HCT116 (cell line): ENCODE data around the gene PPP1R3E. TPM values are rescaled to one million over a fixed set of nuclear protein-coding genes. Genes with fewer than 3 reads are reported as not detected.
"Not testable (repeated sequence)": the region's sequence is repeated elsewhere in the genome, so short reads cannot be mapped to it uniquely, and the experiment has no call there.

Experiments used
- ATAC-seq: fragments of 200-7000 bp; cut with Tn5 transposase; 2 replicates; pipeline ENCODE4 v1.9.1; 2020; ENCODE audit warnings: mild to moderate bottlenecking, moderate library complexity
- BruUV-seq: library from RNA; stranded (reverse); fragments of 400-500 nt; replicated peaks from 2 replicates; lab custom pipeline; 2021; lab: Mats Ljungman, UMichigan
- CTCF ChIA-PET: fragments of 300-600 bp; sonication (Branson Sonifier 250); formaldehyde crosslinking; loops from one replicate; lab custom pipeline; 2021; ENCODE audit warnings: antibody characterized with exemption; lab: Charles Lee
- POLR2A ChIA-PET: fragments of 300-600, 350-600 bp; sonication (Branson Sonifier 250); formaldehyde crosslinking; loops from one replicate; lab custom pipeline; 2021; ENCODE audit warnings: antibody characterized with exemption; lab: Charles Lee
- RAD21 ChIA-PET, 2 experiments: fragments of 300-600 bp; sonication (Branson Sonifier 250); formaldehyde crosslinking; loops; one replicate each; lab custom pipeline; 2023; ENCODE audit warnings: low total read pairs in 2 of 2; ENCODE audit not compliant: uncharacterized antibody in 2 of 2, unreplicated experiment in 2 of 2, low non-redundant PET in 1 of 2; lab: Charles Lee
- DNase-seq: peaks from one replicate; pipeline ENCODE4 v3.0.0-alpha.2; 2010; ENCODE audit warnings: low read depth, low spot score
- H2AFZ ChIP-seq: fragments of 200-600 bp; shearing (Covaris generic), sonication (generic); 2 replicates; pipeline ENCODE4 v1.6.1; 2017; ENCODE audit warnings: low read depth, mixed run types, mixed read lengths, antibody characterized with exemption, low read length; ENCODE audit not compliant: poor library complexity, severe bottlenecking
- H3K27ac ChIP-seq: 2 replicates; pipeline ENCODE4 v1.5.1; 2012; ENCODE audit warnings: low read depth, low read length
- H3K27me3 ChIP-seq: fragments of 200-600 bp; sonication (generic); 2 replicates; pipeline ENCODE4 v1.6.1; 2016; ENCODE audit warnings: mixed run types, low read length, mixed read lengths; ENCODE audit not compliant: insufficient read depth
- H3K36me3 ChIP-seq, 2 experiments: fragments of 200-500 bp in 1 of 2; fragments of 200-600 bp in 1 of 2; sonication (Bioruptor generic) in 1 of 2; sonication (generic) in 1 of 2; 2 replicates each; pipeline versions ENCODE4 v1.5.1 to v1.6.1; 2014 to 2016; ENCODE audit warnings: low read length in 2 of 2, inconsistent platforms in 1 of 2, mixed read lengths in 1 of 2, mixed run types in 1 of 2; ENCODE audit not compliant: insufficient read depth in 2 of 2, control insufficient read depth in 1 of 2
- H3K4me1 ChIP-seq, 2 experiments: fragments of 200-600 bp in 1 of 2; sonication (generic) in 1 of 2; 2 replicates each; pipeline versions ENCODE4 v1.5.1 to v1.6.1; 2012 to 2017; ENCODE audit warnings: low read length in 2 of 2, inconsistent platforms in 1 of 2, mild to moderate bottlenecking in 1 of 2, mixed read lengths in 1 of 2, mixed run types in 1 of 2, moderate library complexity in 1 of 2; ENCODE audit not compliant: insufficient read depth in 2 of 2, control insufficient read depth in 1 of 2
- H3K4me2 ChIP-seq: fragments of 200-600 bp; sonication (generic); 2 replicates; pipeline ENCODE4 v1.6.1; 2017; ENCODE audit warnings: mixed run types, low read length, mixed read lengths
- H3K4me3 ChIP-seq, 2 experiments: fragments of 200-600 bp in 1 of 2; sonication (generic) in 1 of 2; replicated peaks in 1 of 2; 2 replicates each; pipeline ENCODE4 v1.5.1; 2011 to 2016; ENCODE audit warnings: low read length in 2 of 2, control low read depth in 1 of 2, low read depth in 1 of 2, mild to moderate bottlenecking in 1 of 2, mixed read lengths in 1 of 2, mixed run types in 1 of 2
- H3K79me2 ChIP-seq: fragments of 200-600 bp; sonication (generic); 2 replicates; pipeline ENCODE4 v1.6.1; 2017; ENCODE audit warnings: mild to moderate bottlenecking, mixed run types, low read length, moderate library complexity, mixed read lengths; ENCODE audit not compliant: insufficient read depth
- H3K9ac ChIP-seq: fragments of 200-600 bp; sonication (generic); 2 replicates; pipeline ENCODE4 v1.6.1; 2016; ENCODE audit warnings: low read length, mixed read lengths
- H3K9me2 ChIP-seq: fragments of 200-600 bp; sonication (generic), shearing (Covaris generic); 2 replicates; pipeline ENCODE4 v1.6.1; 2017; ENCODE audit warnings: mixed run types, mild to moderate bottlenecking, moderate library complexity; ENCODE audit not compliant: insufficient read depth
- H3K9me3 ChIP-seq, 2 experiments: fragments of 200-500 bp in 1 of 2; fragments of 200-600 bp in 1 of 2; sonication (Bioruptor generic) in 1 of 2; sonication (generic) in 1 of 2; 2 replicates each; pipeline ENCODE4 v1.6.1; 2014 to 2017; ENCODE audit warnings: low read length in 2 of 2, mixed read lengths in 2 of 2, inconsistent platforms in 1 of 2, low read depth in 1 of 2, mild to moderate bottlenecking in 1 of 2, mixed run types in 1 of 2, moderate library complexity in 1 of 2; ENCODE audit not compliant: control insufficient read depth in 1 of 2, insufficient read depth in 1 of 2
- H4K20me1 ChIP-seq: fragments of 200-600 bp; sonication (generic), shearing (Covaris generic); 2 replicates; pipeline ENCODE4 v1.6.1; 2017; ENCODE audit warnings: mixed run types, mild to moderate bottlenecking, moderate library complexity; ENCODE audit not compliant: insufficient read depth
- ELF1 ChIP-seq: IDR thresholded peaks from 2 replicates; pipeline ENCODE4 v1.6.1; 2012; ENCODE audit warnings: low read depth, borderline replicate concordance
- JUND ChIP-seq: IDR thresholded peaks from 2 replicates; pipeline ENCODE4 v1.6.1; 2012
- POLR2A ChIP-seq: IDR thresholded peaks from 2 replicates; pipeline ENCODE4 v1.7.0; 2011; ENCODE audit warnings: borderline replicate concordance; ENCODE audit not compliant: insufficient read depth, insufficient read length; ENCODE audit errors: extremely low read depth
- RAD21 ChIP-seq: IDR thresholded peaks from 2 replicates; pipeline ENCODE4 v1.6.1; 2012; ENCODE audit warnings: low read depth, mild to moderate bottlenecking
- TCF7L2 ChIP-seq: IDR thresholded peaks from 2 replicates; pipeline ENCODE4 v1.7.0; 2011; ENCODE audit warnings: borderline replicate concordance, inconsistent platforms; ENCODE audit not compliant: insufficient read depth, insufficient read length; ENCODE audit errors: extremely low read depth
- ZFX ChIP-seq: fragments of 450-650 bp; IDR thresholded peaks from 2 replicates; pipeline ENCODE4 v1.6.1; 2017
- ZNF274 ChIP-seq: fragments of 200-500 bp; sonication (Bioruptor generic); IDR thresholded peaks from 2 replicates; pipeline ENCODE4 v1.6.1; 2014; ENCODE audit warnings: mild to moderate bottlenecking, low read depth, low read length, inconsistent platforms
- intact Hi-C: fragments of 100-400 bp; cut with micrococcal nuclease; formaldehyde crosslinking; loops from 2 replicates; pipeline ENCODE4 v1.10.0; 2022
- total RNA-seq: library from RNA; stranded (reverse); gene quantifications from one replicate; pipeline ENCODE4 v1.2.1, GENCODE V29; 2021; ENCODE audit not compliant: unreplicated experiment
- TF ChIP-seq, protein P1 (sequence below): IDR thresholded peaks from 2 replicates; pipeline ENCODE4 v1.6.1; 2012
- TF ChIP-seq, protein P2 (sequence below), 3 experiments: fragments of 200-600 bp in 1 of 3; sonication (generic) in 1 of 3; IDR thresholded peaks in 2 of 3; conservative IDR thresholded peaks in 1 of 3; 2 replicates each; pipeline ENCODE4 v1.5.1; 2012 to 2017; ENCODE audit warnings: low read depth in 2 of 3, low read length in 2 of 3, antibody characterized with exemption in 1 of 3, borderline replicate concordance in 1 of 3, control low read depth in 1 of 3, mild to moderate bottlenecking in 1 of 3, mixed read lengths in 1 of 3, mixed run types in 1 of 3, moderate library complexity in 1 of 3; ENCODE audit not compliant: insufficient read depth in 1 of 3

PPP1R3E gene
- total RNA-seq, 1 experiment from 2014 or later = 5.6 TPM

DNA sequence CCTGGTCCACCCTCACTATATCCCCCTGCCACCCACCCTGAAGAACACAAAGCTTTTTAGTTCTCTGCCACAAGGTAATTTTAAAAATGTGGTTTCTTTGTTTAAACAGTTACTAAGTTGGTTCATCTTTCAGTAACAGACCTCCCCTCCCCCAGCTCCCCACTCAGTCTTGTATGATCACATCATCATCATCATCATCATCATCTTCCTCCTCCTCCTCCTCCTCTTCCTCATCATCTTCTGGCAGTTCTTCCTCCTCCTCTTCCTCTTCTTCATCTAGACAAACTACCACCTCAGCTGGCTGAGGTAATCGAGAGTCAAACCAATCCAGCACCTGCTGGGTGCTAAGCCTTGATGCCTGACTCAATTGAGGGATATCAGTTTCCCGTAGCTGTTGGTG, 27.2 kb downstream of the PPP1R3E start:
- no peak overlapping the region for H3K9ac ChIP-seq
- ChIA-PET POLR2A (no interaction called here), RAD21 (no interaction called here), CTCF (no interaction called here)
- no peaks in the 10 kb centered on the region for H3K9me3 ChIP-seq
- TF ChIP-seq ZFX = no peak
- no peak for TF ChIP-seq ZNF274
- TF ChIP-seq, protein P1, sequence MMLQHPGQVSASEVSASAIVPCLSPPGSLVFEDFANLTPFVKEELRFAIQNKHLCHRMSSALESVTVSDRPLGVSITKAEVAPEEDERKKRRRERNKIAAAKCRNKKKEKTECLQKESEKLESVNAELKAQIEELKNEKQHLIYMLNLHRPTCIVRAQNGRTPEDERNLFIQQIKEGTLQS = no peak
- no peak for TF ChIP-seq POLR2A
- TF ChIP-seq ELF1 = no peak
- H3K4me2 ChIP-seq = no peak overlapping the region
- H3K9me2 ChIP-seq = no peaks in the 10 kb centered on the region
- BruUV-seq = no TSS peak
- H3K27me3 ChIP-seq = no peaks in the 10 kb centered on the region
- intact Hi-C loops = no loop called here
- DNase-seq (no peak), ATAC-seq (no peak)
- H3K27ac ChIP-seq = no peak overlapping the region
- peaks cover 3 to 23% of the 10 kb centered on the region in 2 experiments; a peak in 2 of 4 replicates for H3K4me1 ChIP-seq
- H3K4me3 ChIP-seq = no peak overlapping the region
- no peaks in the 10 kb centered on the region; a peak in 1 of 4 replicates for H3K36me3 ChIP-seq
- H4K20me1 ChIP-seq = no peaks in the 10 kb centered on the region
- H2AFZ ChIP-seq = no peak overlapping the region
- H3K79me2 ChIP-seq = no peaks in the 10 kb centered on the region

DNA sequence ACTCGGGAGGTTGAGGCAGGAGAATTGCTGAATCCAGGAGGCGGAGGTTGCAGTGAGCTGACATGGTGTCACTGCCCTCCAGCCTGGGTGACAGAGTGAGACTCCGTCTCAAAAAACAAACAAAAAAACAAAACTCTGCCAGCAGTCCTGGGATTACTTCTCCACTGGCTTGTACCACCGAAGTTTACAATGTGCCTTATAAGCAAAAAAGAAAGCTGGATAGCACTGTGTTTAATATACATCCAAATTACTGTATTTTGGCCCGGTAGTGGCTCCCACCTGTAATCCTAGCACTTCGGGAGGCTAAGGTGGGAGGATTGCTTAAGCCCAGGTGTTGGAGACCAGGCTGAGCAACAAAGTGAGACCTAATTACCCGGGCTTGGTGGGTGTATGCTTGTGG, 33.5 kb downstream of the PPP1R3E start:
- Histone ChIP-seq H3K4me1 (no peaks in the 10 kb centered on the region), H3K9me3 (no peaks in the 10 kb centered on the region), H2AFZ (no peak overlapping the region), H4K20me1 (no peaks in the 10 kb centered on the region), H3K9me2 (no peaks in the 10 kb centered on the region), H3K9ac (no peak overlapping the region), H3K4me3 (no peak overlapping the region), H3K27ac (no peak overlapping the region), H3K79me2 (no peaks in the 10 kb centered on the region), H3K27me3 (no peaks in the 10 kb centered on the region; the same call in 1 of the 2 replicates), H3K4me2 (no peak overlapping the region), H3K36me3 (no peaks in the 10 kb centered on the region)
- POLR2A ChIA-PET = no interaction called here
- RAD21 ChIA-PET = no interaction called here
- CTCF ChIA-PET = no interaction called here
- ATAC-seq (no peak), DNase-seq (no peak)
- no TSS peak for BruUV-seq
- TF ChIP-seq, protein P2, sequence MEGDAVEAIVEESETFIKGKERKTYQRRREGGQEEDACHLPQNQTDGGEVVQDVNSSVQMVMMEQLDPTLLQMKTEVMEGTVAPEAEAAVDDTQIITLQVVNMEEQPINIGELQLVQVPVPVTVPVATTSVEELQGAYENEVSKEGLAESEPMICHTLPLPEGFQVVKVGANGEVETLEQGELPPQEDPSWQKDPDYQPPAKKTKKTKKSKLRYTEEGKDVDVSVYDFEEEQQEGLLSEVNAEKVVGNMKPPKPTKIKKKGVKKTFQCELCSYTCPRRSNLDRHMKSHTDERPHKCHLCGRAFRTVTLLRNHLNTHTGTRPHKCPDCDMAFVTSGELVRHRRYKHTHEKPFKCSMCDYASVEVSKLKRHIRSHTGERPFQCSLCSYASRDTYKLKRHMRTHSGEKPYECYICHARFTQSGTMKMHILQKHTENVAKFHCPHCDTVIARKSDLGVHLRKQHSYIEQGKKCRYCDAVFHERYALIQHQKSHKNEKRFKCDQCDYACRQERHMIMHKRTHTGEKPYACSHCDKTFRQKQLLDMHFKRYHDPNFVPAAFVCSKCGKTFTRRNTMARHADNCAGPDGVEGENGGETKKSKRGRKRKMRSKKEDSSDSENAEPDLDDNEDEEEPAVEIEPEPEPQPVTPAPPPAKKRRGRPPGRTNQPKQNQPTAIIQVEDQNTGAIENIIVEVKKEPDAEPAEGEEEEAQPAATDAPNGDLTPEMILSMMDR (IDR thresholded peaks at IDR 0.05 in 2 of 3, conservative IDR thresholded peaks at IDR 0.05 in 1 of 3; ENCODE audit: borderline replicate concordance in 1 of 3, insufficient read depth in 1 of 3, low read depth in 2 of 3, low read length in 2 of 3) = no peak
- TF ChIP-seq JUND (no peak), POLR2A (no peak), TCF7L2 (no peak), RAD21 (no peak)
- intact Hi-C loops = loop anchor here (5.0 kb wide), 1 partner anchor 288 kb away; the partner anchor contains the start of gene THTPA

DNA sequence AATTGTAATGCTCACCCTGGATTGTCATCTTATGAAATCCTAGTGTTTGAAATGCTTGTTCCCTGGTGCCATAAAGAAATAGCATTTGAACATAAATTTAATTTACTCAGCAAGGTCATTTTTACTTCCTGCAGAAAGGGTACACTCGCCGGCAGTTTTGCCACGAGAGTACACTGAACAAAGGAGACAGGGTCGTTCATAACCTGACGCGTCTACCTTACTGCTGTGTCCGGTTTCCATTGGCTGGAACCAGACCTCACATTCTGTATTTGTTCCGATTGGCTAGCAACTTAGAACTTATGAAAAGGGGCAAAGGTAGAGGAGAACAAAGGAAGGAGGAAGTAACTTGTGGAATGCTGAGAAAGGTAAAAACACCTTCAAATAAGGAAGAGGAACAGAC, 41.8 kb downstream of the PPP1R3E start:
- H3K4me1 ChIP-seq, H4K20me1 ChIP-seq, H3K27me3 ChIP-seq, H3K9ac ChIP-seq, intact Hi-C loops, H3K9me3 ChIP-seq, H2AFZ ChIP-seq, H3K4me3 ChIP-seq, POLR2A ChIA-PET, H3K36me3 ChIP-seq, ATAC-seq, H3K27ac ChIP-seq, DNase-seq, H3K79me2 ChIP-seq, H3K9me2 ChIP-seq, H3K4me2 ChIP-seq, CTCF ChIA-PET, BruUV-seq, RAD21 ChIA-PET: not testable (repeated sequence)
